Stimulated activated naive CD8-positive, alpha-beta T cell treated with anti-CD3 and anti-CD28 coated beads, Interleukin-15, Interleukin-2, amounts not matched to agents 100 U/mL and 50 U/mL, for 24 hours (primary cell): Measurements from ENCODE around the gene RADIL.
"Not testable (repeated sequence)": the region's sequence is repeated elsewhere in the genome, so short reads cannot be mapped to it uniquely, and the experiment has no call there.

Experiments used
- ATAC-seq: fragments of 150-1000 bp; cut with Tn5 transposase; one replicate; pipeline ENCODE4 v1.10.0; 2021
- DNase-seq: peaks from one replicate; pipeline ENCODE4 v3.0.0; 2021

The RADIL gene, protein sequence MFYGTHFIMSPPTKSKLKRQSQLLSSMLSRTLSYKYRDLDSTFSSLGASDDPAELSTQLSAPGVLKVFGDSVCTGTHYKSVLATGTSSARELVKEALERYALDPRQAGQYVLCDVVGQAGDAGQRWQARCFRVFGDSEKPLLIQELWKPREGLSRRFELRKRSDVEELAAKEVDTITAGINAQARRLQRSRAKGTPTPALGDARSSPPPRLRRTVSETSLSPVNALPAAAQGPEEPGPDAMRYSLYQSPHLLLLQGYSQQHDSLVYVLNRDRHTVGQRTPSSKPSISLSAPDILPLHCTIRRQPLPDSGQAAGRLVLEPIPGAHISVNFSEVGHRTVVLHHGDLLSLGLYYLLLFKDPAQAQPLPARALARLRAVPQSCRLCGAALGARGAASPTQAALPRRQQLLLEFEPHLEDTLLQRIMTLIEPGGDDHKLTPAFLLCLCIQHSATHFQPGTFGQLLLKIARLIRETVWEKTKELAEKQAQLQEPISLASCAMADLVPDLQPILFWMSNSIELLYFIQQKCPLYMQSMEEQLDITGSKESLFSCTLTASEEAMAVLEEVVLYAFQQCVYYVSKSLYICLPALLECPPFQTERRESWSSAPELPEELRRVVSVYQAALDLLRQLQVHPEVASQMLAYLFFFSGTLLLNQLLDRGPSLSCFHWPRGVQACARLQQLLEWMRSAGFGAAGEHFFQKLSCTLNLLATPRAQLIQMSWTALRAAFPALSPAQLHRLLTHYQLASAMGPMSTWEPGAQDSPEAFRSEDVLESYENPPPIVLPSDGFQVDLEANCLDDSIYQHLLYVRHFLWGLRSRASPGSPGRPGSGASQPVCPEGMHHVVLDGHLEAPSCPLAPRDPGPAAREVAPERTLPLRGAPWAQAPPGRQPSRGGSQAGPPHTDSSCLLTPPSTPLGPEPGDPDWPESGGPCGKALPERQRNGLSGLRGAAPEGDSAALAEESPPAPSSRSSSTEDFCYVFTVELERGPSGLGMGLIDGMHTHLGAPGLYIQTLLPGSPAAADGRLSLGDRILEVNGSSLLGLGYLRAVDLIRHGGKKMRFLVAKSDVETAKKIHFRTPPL

GRCh38 chr7:4883372-4884144, at the start of gene RADIL:
TSS of gene RADIL (minus strand) at chr7:4883716. CDS start at chr7:4878139, 5,577 bp downstream.
- peak; percentile 98 for ATAC-seq
- DNase-seq, result peak; percentile 93

DNA sequence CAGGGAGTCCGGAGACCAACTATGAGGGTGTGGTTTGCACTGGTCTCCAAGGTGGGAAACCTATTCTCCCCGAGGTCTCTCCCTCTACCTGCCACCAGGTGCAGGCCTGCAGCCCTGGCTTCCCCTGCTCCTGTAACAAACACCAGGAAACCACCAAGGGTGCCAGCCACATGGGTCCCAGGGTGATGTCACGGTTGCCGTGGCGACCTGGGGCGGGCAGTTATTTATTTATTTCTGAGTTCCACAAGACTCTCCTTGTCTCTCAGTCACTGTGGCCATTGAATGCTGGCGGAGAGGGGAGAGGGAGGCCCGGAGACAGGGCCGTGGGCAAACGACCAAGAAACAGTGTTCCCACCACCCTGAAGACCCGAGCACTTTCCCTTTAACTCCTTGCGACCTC, 48.4 kb upstream of the RADIL start:
- DNase-seq (peak; percentile 3), ATAC-seq (no peak)

GRCh38 chr7:4929005-4929404, 45.5 kb upstream of the RADIL start:
- no peak for ATAC-seq
- DNase-seq, result no peak

DNA sequence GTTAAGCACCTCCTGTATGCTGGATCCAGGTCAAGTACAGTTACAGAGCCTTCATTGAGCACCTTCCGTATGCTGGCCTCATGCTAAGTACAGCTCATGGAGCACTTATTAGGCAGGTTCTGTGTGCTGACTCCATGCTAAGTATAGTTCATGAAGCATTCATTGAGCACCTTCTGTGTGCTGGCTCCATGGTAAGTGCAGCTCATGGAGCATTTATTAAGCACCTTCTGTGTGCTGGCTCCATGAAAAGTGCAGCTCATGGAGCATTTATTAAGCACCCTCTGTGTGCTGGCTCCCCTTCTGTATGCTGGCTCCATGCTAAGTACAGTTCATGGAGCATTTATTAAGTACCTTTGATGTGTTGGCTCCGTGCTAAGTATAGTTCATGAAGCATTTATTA, 44.9 kb upstream of the RADIL start:
- ATAC-seq (no peak), DNase-seq (no peak)

DNA sequence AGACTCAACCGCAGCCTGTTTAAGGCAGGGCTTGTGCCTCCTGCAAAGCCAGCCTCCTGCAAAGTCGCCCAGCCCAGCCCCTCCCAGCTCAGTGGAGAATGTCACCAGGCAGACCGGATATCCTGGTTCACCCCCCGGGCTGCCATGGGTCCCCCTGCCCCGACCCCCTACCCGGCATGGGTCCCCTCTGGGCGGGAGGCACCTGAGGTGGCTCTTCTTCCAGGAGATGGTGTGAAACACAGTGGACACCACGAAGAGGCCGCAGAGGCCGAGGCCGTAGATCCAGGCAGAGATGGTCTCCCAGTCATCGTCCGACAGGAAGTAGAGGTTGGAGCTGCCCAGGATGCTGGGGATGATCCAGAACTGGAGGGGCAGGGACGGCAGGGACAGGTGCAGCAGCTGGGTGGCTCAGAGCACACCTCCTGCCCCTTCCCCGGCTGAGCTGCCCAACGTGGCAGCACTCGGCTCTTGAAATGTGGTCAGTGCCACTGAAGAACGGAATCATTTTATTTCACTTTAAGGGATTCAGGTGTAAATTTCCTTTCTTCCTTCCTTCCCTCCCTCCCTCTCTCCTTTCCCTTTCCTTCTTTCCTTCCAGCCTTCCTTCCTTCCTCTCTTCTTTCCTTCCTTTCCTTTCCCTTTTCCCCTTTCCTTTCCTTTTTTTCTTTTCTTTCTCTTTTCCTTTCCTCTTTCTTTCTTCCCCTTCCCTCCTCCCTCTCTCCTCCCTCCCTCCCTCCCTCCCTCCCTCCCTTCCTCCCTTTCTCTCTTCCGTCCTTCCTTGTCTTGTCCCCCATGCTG, 36.7 kb upstream of the RADIL start:
- ATAC-seq (no peak), DNase-seq (no peak)

- ATAC-seq, result no peak
- no peak for DNase-seq
Observed at GRCh38 chr7:4916113-4916512, 32.6 kb upstream of the RADIL start.

- ATAC-seq, result no peak
- no peak for DNase-seq
Observed at GRCh38 chr7:4911111-4911828, 27.8 kb upstream of the RADIL start.

DNA sequence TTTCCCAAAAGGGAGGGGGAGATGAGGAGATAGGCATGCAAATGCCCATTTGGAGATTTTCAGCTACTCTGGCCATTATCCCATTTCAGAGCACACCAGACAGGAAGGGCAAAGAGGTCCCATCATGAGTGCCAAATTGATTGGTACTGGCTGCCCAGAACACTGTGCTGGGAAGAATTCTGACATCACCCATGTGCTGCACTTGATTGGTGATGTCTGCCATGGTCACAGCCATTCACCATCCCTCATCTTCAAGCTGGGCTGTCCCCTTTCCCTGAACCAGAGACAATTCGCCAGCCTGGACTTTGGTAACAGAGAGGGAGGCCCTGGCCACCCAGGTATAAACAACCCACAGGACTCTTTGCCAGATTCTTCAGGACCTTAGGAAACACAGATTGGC, 23.2 kb upstream of the RADIL start:
- ATAC-seq (no peak), DNase-seq (no peak)

DNA sequence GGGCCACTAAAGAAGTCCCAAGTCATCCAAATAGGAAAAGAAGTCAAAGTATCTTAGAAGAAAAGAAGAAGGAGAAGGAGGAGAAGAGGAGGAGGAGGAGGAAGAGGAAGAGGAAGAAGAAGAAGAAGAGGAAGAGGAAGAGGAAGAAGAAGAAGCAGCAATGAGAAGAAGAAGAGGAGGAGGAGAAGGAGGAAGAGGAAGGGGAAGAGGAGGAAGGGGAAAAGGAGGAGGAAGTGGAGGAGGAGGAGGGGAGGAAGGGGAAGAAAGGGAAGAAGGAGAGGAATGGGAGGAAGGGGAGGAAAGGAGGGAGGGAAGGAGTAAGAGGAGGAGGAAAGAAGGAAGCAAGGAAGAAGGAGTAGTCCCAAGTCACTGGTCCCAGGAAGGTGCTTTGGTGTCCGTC, 21.7 kb upstream of the RADIL start:
- DNase-seq (no peak), ATAC-seq (no peak)

DNA sequence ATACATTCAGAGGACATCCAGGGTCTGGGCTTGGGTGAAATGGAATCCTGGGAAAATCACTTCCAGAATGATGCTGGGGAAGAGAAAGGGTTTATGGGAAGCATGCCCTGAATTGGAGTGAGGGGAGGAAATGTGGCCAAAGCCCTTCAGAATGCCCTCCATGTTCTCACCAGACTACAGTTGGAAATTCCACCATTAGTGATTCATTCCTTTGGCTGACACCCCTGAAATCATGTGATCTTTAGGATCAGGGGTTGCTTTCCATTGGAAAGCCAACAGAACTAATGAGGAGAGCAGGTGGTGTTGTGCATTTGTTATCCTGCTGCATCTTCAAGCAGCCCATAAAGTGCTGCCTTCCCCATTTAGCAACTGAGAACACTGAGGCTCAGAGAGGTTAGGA, 20.8 kb upstream of the RADIL start:
- no peak for ATAC-seq

DNA sequence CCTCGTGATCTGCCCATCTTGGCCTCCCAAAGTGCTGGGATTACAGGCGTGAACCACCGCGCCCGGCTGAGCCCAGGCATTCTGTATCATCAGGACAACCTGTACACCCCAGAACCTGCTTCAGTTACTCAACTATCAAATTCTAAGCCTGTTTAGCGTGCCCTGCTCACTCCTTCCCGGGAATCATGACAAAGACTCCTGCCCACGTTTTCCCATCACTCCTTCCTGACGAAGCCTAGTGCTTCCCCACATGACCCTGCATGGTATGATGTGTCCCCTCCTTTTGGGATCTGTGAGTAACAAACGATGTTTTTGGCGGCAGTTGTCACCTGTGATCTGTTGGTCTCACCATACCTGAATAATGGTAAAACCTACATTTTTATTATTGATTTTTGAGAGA, 12.2 kb upstream of the RADIL start:
- no peak for DNase-seq
- no peak for ATAC-seq

More for the DNA sequence above, 20.8 kb upstream of the RADIL start:
- no peak for DNase-seq

DNA sequence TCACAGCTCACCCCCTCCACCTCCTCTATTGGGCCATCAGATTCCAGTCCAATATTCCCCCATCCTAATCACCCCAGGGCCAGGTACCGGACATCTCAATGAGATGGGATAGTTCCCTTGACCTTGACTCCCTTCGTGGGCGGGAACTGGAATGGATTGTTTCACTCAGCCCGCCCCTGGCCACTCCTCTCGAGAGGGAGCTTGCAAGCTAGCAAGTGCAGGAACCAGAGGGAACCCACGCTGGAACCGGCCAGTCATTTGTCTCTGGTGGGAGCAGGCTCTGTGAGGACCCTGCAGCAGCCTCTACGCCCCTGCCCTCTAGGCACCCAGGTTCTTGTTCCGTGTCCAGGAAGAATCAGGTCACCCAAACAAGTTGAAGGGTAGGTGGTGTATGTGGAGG, 11.0 kb upstream of the RADIL start:
- no peak for ATAC-seq
- DNase-seq, result no peak

DNA sequence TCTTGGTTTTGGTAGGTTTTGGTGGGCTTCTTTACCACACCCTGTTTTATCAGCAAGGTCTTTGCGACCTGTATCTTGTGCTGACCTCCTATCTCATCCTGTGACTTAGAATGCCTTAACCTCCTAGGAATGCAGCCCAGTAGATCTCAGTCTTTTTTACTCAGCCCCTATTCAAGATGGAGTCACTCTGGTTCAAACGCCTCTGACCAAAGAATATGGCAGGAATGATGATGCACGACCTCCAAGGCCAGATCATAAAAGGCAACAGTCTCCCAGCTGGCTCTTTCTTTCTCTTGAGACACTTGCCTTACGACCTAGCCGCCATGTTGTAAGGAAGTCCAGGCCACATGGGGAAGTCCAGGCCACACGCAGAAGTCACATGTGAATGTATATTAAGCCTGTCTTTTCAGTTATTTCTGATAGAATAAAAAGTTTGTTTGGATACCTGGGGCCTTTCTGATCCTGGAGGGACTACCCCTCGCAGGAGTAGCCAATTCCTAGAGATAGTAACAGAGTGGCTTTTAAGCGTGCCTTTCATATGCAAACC, 10.5 kb upstream of the RADIL start:
- DNase-seq (no peak), ATAC-seq (no peak)

DNA sequence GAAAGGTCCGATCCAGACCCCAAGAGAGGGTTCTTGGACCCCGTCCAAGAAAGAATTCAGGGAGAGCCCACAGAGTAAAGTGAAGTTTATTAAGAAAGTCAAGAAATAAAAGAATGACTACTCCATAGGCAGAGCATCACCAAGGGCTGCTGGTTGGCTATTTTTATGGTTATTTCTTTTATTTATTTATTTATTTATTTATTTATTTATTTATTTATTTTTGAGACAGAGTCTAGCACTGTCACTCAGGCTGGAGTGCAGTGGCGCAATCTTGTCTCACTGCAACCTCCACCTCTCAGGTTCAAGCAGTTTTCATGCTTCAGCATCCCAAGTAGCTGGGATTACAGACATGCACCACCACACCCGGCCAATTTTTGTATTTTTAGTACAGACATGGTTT, 9.7 kb upstream of the RADIL start:
- DNase-seq, ATAC-seq: not testable (repeated sequence)

- not testable (repeated sequence) for DNase-seq, ATAC-seq
Observed at GRCh38 chr7:4891522-4891921, 8.0 kb upstream of the RADIL start.

DNA sequence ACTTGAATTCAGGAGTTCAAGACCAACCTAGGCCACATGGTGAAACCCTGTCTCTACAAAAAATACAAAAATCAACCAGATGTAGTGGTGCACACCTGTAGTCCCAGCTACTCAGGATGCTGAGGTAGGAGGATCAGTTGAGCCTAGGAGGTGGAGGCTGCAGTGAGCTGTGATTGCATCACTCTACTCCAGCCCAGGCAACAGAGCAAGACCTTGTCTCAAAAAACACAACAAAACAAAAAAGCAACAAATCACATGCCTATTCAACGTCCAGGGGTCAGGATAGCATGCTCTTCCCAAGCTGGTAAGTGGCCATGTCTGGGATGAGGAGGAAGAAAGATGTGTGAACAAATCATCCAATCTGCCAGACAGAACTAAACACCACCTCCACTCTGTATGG, 6.2 kb upstream of the RADIL start:
- no peak for ATAC-seq
- DNase-seq, result no peak

GRCh38 chr7:4888161-4888560, 4.6 kb upstream of the RADIL start:
- ATAC-seq (no peak), DNase-seq (no peak)

DNA sequence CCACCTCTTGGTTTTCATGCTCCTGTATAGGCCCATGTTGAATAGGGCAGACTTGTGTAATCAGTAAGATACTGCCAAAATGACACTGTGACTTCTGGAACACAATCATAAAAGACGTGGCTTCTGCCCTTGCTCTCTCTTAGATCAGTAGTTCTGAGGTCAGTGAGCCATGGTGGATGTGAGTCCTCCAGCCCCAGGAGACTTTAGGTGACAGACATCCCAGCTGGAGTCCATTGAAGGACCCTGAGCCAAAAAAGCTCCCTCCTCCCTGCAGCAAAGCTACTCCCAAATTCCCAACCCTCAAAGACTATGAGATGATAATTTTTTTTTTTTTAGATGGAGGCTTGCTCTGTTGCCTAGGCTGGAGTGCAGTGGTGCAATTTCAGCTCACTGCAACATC, 3.2 kb upstream of the RADIL start:
- no peak for ATAC-seq
- DNase-seq, result no peak

GRCh38 chr7:4885317-4885807, 1.8 kb upstream of the RADIL start:
- ATAC-seq, result no peak

DNA sequence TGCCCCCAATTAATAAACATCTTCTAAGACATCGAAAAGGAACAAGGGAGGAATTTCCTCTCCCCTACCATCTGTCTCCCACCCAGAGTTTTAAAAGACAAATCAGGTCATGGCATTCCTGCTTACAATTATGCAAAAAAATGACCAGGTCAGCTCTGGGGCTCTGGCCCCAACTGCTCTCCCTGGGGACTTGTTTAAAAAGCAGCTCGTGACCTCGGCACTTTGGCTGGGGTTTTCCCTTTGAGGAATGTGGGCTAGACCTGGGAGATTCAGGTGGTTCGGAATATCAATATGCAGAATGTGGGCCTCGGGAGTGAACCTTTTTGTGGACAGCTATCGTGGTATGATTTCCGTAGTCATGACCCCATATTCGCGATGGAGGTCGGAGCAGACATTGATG, 648 bp upstream of the RADIL start:
- no peak for ATAC-seq
- no peak for DNase-seq

More at GRCh38 chr7:4885317-4885807, 1.8 kb upstream of the RADIL start:
- no peak for DNase-seq
